HUDEP-2 (cell line): ENCODE results near the gene FMN1.

Experiments
- DNase-seq, 76 experiments: peaks; one replicate each; lab custom pipeline; 2025; ENCODE audit not compliant: unreplicated experiment in 76 of 76; lab: John Stamatoyannopoulos, UW

The FMN1 gene

GRCh38 chr15:32807331-32807730 lies 387.2 kb downstream of the FMN1 start:
- DNase-seq, result no peak

- no peak for DNase-seq
Measured at GRCh38 chr15:32803631-32804030, 390.9 kb downstream of the FMN1 start.

- no peak for DNase-seq
Measured at GRCh38 chr15:32802286-32802936, 392.1 kb downstream of the FMN1 start.

GRCh38 chr15:32799936-32800535 lies 394.5 kb downstream of the FMN1 start:
- DNase-seq, result no peak

- no peak for DNase-seq
Measured at GRCh38 chr15:32796856-32797255, 397.7 kb downstream of the FMN1 start.

GRCh38 chr15:32794973-32795372 lies 399.5 kb downstream of the FMN1 start:
- no peak for DNase-seq

GRCh38 chr15:32792436-32792835 lies 402.1 kb downstream of the FMN1 start:
- no peak for DNase-seq

- DNase-seq, result no peak
Measured at GRCh38 chr15:32790352-32790999, 404.0 kb downstream of the FMN1 start.

GRCh38 chr15:32787949-32788348 lies 406.6 kb downstream of the FMN1 start:
- DNase-seq, result no peak

- DNase-seq, result no peak
Measured at GRCh38 chr15:32786906-32787305, 407.6 kb downstream of the FMN1 start.

GRCh38 chr15:32784581-32784980 lies 409.9 kb downstream of the FMN1 start:
- DNase-seq, result no peak

GRCh38 chr15:32781781-32782180 lies 412.7 kb downstream of the FMN1 start:
- DNase-seq, result no peak

GRCh38 chr15:32778391-32779176 lies 415.9 kb downstream of the FMN1 start:
- DNase-seq, result no peak

- no peak for DNase-seq
Measured at GRCh38 chr15:32775103-32775502, 419.4 kb downstream of the FMN1 start.

- no peak for DNase-seq
Measured at GRCh38 chr15:32774022-32774421, 420.5 kb downstream of the FMN1 start.

GRCh38 chr15:32767236-32767635 lies 427.3 kb downstream of the FMN1 start:
- DNase-seq, result no peak

- DNase-seq, result no peak
Measured at GRCh38 chr15:32766101-32766500, 428.4 kb downstream of the FMN1 start.

GRCh38 chr15:32765236-32765635 lies 429.3 kb downstream of the FMN1 start:
- DNase-seq, result no peak

GRCh38 chr15:32763295-32763694 lies 431.2 kb downstream of the FMN1 start:
- no peak for DNase-seq

GRCh38 chr15:32757426-32757825 lies 437.1 kb downstream of the FMN1 start:
- DNase-seq, result no peak

GRCh38 chr15:32750979-32751378 lies 443.5 kb downstream of the FMN1 start:
- no peak for DNase-seq
